Measurements from ENCODE around the gene MLLT1.
A peak's percentile ranks its signal among the peaks of the same experiment; 100 is the strongest.

The MLLT1 gene

DNA sequence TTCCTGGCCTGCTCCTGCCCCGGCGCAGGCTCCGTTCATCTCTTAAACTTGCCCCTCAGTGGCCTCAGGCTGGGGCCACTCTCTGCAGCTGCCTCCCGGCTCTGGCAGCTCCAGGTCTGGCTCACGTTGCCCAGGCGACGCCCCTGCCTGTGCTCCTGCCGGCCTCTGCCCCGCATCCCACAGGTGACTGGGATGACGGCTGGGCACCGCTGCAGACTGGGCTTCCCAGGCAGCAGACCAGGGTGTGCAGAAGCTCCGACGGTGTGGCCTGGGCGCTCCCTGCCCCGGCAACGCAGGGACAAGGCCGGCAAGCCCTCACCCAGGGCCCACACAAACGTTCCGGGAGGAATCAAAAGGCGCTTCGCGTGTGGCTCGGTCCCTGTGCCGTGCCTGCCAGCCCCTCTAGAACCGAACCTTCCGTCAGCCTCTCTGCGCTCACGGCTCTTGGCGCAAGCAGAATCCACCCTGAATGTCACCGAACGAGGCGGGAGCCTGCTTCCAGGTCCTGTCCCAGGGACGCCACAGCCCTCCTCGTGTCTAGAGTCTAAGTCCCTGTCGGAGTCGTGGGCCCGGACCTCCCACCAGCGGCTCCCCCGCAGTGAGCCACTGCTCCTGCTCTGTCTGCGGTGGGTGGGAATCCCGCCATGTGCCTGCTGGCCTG is 64.8 kb downstream of the MLLT1 start:
- no peak for DNase-seq (ENCODE audit: insufficient read length, low spot score)

DNA sequence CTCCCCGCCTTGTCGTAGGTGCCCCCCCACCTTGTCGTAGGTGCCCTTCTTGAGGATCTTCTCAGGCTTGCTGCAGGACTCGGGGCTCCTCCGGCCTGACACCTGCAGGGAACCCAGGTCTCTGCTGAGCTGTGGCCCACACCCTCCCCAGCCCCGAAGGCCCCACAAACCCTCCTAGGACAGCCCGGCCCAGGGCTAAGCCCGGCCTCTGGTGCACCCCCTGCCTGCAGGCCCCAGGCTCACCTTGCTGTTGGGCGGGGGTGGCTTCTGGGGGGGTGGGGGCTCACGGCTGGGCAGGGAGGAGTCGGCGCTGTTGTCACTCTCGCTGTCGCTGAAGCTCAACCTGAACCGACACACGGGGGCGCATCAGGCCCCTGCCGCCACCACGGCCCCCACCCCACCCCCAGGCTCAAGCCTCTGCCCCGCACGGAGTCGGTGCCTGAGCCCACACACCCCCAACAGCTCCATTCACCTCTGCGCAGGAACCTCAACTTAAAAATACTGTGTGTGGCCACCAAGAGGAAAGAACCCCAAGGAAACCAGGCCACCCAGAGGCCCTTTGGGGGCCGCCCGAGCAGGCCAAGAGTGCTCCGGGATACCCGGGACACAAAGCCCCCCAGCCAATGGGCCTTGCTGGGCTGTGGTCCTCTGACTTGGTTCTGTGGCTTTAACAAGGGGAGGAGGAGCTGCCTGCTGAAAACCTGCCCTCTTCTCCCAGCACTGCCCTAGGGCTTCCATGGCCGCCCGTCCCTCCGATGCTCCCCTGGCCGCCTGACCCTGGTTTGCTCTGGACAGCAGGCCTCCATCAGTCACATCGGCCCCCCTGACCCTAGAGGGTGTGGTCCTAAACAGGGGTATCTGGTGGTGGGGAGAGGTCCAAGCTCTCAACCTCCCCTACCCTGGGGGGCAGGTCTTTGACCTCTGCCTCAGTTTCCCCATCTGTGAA is 65.8 kb downstream of the MLLT1 start:
- TF ChIP-seq TAF1 (IDR thresholded peaks at IDR 0.05; ENCODE audit: low read depth, low read length) (no peak), SPI1 (IDR thresholded peaks at IDR 0.05; ENCODE audit: low read depth, low read length) (no peak), POLR2A (IDR thresholded peaks at IDR 0.05; ENCODE audit: low read depth, low read length) (no peak), POLR2AphosphoS5 (IDR thresholded peaks at IDR 0.05; ENCODE audit: low read depth, low read length) (no peak), POU2F2 (IDR thresholded peaks at IDR 0.05; ENCODE audit: low read depth, low read length) (no peak), PAX5 (IDR thresholded peaks at IDR 0.05; ENCODE audit: insufficient read depth, low read length, severe bottlenecking) (no peak)
- DNase-seq (ENCODE audit: insufficient read length, low spot score) (peak; percentile 18), FAIRE-seq (no peak)

More for the DNA sequence above, 64.8 kb downstream of the MLLT1 start:
- no peak for TF ChIP-seq TAF1 (IDR thresholded peaks at IDR 0.05; ENCODE audit: low read depth, low read length)
- no peak for TF ChIP-seq POU2F2 (IDR thresholded peaks at IDR 0.05; ENCODE audit: low read depth, low read length)
- no peak for TF ChIP-seq SPI1 (IDR thresholded peaks at IDR 0.05; ENCODE audit: low read depth, low read length)
- TF ChIP-seq POLR2AphosphoS5 (IDR thresholded peaks at IDR 0.05; ENCODE audit: low read depth, low read length), result no peak
- no peak for TF ChIP-seq PAX5 (IDR thresholded peaks at IDR 0.05; ENCODE audit: insufficient read depth, low read length, severe bottlenecking)
- TF ChIP-seq POLR2A (IDR thresholded peaks at IDR 0.05; ENCODE audit: low read depth, low read length), result no peak
- no peak for FAIRE-seq

- no peak for FAIRE-seq
- TF ChIP-seq SPI1 (IDR thresholded peaks at IDR 0.05; ENCODE audit: low read depth, low read length), result no peak
- TF ChIP-seq POLR2AphosphoS5 (IDR thresholded peaks at IDR 0.05; ENCODE audit: low read depth, low read length), result no peak
- TF ChIP-seq TAF1 (IDR thresholded peaks at IDR 0.05; ENCODE audit: low read depth, low read length), result no peak
- TF ChIP-seq POLR2A (IDR thresholded peaks at IDR 0.05; ENCODE audit: low read depth, low read length), result no peak
- TF ChIP-seq POU2F2 (IDR thresholded peaks at IDR 0.05; ENCODE audit: low read depth, low read length), result no peak
- no peak for TF ChIP-seq PAX5 (IDR thresholded peaks at IDR 0.05; ENCODE audit: insufficient read depth, low read length, severe bottlenecking)
- peak; percentile 10 for DNase-seq (ENCODE audit: insufficient read length, low spot score)
Measured at GRCh38 chr19:6213266-6213595, 66.5 kb downstream of the MLLT1 start.

DNA sequence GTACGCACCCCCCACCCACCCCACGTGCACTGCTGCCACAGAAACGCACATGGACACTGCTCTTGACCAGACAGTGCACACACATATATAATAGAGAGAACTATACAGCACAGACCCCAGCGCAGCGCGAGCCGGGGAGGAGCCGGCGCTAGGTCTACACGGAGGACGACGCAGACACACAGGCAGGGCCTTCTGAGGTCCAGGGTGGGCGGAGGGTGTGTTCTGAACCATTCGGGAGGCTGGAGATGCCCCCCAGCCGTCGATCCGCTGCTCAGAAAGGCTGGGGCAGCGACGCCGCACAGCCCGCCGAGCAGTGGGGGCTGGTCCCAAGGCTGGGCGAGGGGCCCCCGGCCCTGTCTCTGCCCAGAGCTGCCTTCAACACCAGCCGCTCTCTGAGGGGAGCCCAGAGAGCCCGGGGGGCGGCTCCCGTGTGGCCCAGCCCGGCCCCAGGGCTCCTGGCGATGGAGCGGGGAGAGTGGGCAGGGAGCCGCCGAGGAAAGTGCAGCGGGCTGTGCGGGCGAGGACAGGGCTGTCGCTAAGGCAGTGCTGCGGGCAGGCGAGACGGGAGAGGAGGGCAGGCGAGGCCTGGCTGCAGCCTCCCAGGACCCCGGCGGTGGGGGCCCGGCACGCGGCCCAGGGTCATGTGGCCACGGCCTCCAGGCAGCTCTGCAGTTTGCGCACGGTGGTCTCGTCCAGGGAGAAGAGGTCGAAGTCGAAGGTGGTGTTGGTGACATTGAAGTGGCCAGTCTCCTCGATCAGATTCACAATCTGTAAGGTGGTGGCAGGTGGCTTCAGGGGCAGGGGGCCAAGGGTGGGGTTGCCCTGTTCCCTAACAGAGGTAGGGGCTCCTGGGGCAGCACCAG is 67.1 kb downstream of the MLLT1 start:
- TF ChIP-seq POLR2A (IDR thresholded peaks at IDR 0.05; ENCODE audit: low read depth, low read length) (no peak), POLR2AphosphoS5 (IDR thresholded peaks at IDR 0.05; ENCODE audit: low read depth, low read length) (no peak), POU2F2 (IDR thresholded peaks at IDR 0.05; ENCODE audit: low read depth, low read length) (no peak), PAX5 (IDR thresholded peaks at IDR 0.05; ENCODE audit: insufficient read depth, low read length, severe bottlenecking) (no peak), TAF1 (IDR thresholded peaks at IDR 0.05; ENCODE audit: low read depth, low read length) (no peak), SPI1 (IDR thresholded peaks at IDR 0.05; ENCODE audit: low read depth, low read length) (no peak)
- DNase-seq (ENCODE audit: insufficient read length, low spot score), result peak; percentile 18
- FAIRE-seq, result no peak

DNA sequence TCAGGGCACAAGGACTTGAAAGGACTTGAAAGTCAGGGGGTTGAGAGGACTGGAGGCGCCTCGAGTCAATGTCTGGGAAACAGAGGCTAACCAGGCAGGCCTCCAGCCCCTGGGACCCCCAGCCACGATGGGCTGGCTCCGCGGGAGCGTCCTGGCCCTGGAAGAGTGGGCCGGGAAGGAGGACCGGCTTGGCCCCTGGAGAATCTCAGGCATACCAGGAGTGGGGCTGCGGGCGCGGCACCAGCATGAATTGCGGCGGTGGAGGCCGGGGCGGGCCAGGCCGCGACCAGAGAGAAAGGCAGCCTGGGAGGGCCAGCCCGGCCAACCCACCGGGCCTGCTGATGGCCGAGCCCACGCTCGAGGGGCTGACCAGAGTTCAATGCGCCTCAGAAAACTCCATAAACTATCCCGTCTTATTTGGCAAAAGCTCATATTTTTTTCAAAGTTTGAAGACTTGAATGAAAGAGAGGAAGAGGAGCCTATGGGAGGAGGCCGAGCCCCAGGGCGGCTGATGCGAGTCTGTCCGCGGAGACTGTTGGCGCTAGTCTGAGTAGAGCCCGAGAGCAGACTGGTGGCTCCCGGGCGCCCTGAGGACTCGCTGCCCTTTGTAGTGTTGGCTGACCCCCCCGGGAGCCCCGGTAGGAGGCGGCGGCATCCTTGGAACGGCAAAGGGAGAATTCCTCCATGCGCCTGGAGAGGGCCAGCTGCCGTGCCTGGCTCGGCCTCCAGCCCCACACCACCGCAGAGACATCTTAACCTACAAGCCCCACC is 68.0 kb downstream of the MLLT1 start:
- no peak for TF ChIP-seq PAX5 (IDR thresholded peaks at IDR 0.05; ENCODE audit: insufficient read depth, low read length, severe bottlenecking)
- DNase-seq (ENCODE audit: insufficient read length, low spot score) (no peak), FAIRE-seq (no peak)

DNA sequence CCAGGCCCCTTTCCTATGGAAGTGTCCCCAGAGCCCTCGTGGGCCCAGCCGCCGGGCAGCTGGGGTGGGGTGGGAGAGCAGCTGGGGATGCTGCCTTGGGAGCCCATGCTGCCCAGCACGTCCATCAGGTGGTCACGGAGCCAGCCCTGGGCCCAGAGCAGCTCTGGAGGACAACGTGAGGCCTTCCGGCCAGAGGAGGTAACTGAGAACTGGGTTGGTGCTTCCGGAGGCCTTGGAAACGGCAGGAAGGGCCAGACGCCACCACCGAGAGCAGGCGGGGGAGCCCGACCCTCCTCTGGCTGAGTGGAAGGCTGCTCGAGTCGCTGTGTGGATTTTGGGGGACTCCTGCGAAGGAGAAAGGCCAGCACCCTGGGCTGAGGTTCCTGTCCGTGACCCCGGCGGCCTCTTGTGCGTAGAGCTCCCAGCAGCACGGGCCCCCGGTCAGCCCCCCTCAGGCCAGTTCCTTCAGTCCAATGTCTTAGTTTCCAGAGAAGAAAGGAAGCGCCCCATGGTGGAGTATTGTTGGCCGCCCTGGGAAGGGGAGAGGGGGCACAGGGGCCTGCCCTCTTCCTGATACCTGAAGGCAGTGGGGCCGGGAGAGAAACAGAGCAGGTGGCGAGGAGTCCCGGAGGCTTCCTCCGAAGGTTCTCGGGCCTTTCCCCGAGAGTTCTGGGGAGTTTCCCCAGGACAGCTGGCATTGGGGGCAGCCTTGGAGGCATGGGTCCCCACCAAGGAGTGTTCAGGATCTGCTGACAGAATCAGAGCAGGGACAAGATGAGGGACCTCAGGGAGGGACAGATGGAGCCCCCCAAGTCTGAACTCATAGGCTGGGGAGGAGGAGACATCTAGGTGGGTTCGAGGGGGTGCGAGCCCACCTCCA is 68.8 kb downstream of the MLLT1 start:
- TF ChIP-seq TAF1 (IDR thresholded peaks at IDR 0.05; ENCODE audit: low read depth, low read length), result no peak
- TF ChIP-seq SPI1 (IDR thresholded peaks at IDR 0.05; ENCODE audit: low read depth, low read length), result no peak
- no peak for TF ChIP-seq POU2F2 (IDR thresholded peaks at IDR 0.05; ENCODE audit: low read depth, low read length)
- no peak for TF ChIP-seq POLR2A (IDR thresholded peaks at IDR 0.05; ENCODE audit: low read depth, low read length)
- no peak for TF ChIP-seq POLR2AphosphoS5 (IDR thresholded peaks at IDR 0.05; ENCODE audit: low read depth, low read length)
- TF ChIP-seq PAX5 (IDR thresholded peaks at IDR 0.05; ENCODE audit: insufficient read depth, low read length, severe bottlenecking), result no peak
- no peak for FAIRE-seq
- no peak for DNase-seq (ENCODE audit: insufficient read length, low spot score)

DNA sequence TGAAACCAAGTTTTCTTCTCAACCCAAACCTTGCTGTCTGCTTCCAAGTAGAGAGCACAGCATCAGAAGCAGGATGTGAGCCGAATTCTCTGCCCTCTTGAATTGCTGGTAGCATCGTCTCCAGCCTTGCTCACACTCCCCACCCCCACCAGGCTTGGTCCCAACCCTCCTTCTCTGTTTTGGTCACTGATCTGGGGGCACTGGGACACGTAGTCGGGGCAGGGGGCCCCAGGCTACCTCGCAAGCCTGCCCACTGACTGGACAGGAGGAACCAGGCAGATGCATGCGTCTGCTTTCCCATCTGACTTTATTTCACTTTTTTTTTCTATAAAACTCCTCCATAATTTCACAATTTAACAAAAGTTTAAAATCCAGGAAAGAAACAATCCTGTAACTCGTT is 69.7 kb downstream of the MLLT1 start:
- no peak for DNase-seq (ENCODE audit: insufficient read length, low spot score)
- TF ChIP-seq PAX5 (IDR thresholded peaks at IDR 0.05; ENCODE audit: insufficient read depth, low read length, severe bottlenecking), result no peak
- no peak for TF ChIP-seq TAF1 (IDR thresholded peaks at IDR 0.05; ENCODE audit: low read depth, low read length)
- TF ChIP-seq SPI1 (IDR thresholded peaks at IDR 0.05; ENCODE audit: low read depth, low read length), result no peak
- no peak for TF ChIP-seq POLR2A (IDR thresholded peaks at IDR 0.05; ENCODE audit: low read depth, low read length)
- no peak for TF ChIP-seq POU2F2 (IDR thresholded peaks at IDR 0.05; ENCODE audit: low read depth, low read length)
- TF ChIP-seq POLR2AphosphoS5 (IDR thresholded peaks at IDR 0.05; ENCODE audit: low read depth, low read length), result no peak
- FAIRE-seq, result no peak

- no peak for DNase-seq (ENCODE audit: insufficient read length, low spot score)
- FAIRE-seq, result peak; percentile 9
- TF ChIP-seq POU2F2 (IDR thresholded peaks at IDR 0.05; ENCODE audit: low read depth, low read length) (no peak), SPI1 (IDR thresholded peaks at IDR 0.05; ENCODE audit: low read depth, low read length) (no peak), PAX5 (IDR thresholded peaks at IDR 0.05; ENCODE audit: insufficient read depth, low read length, severe bottlenecking) (no peak), TAF1 (IDR thresholded peaks at IDR 0.05; ENCODE audit: low read depth, low read length) (no peak), POLR2AphosphoS5 (IDR thresholded peaks at IDR 0.05; ENCODE audit: low read depth, low read length) (no peak), POLR2A (IDR thresholded peaks at IDR 0.05; ENCODE audit: low read depth, low read length) (no peak)
Measured at GRCh38 chr19:6209680-6210079, 70.1 kb downstream of the MLLT1 start.

Measured in GM12891 (cell line).